Dermis microvascular lymphatic vessel endothelial cell (primary cell): ENCODE data around the gene EOLA2. TPM values are rescaled to one million over a fixed set of nuclear protein-coding genes. Genes with fewer than 3 reads are reported as not detected.
A peak's percentile ranks its signal among the peaks of the same experiment; 100 is the strongest.
"Not testable (repeated sequence)": the region's sequence is repeated elsewhere in the genome, so short reads cannot be mapped to it uniquely, and the experiment has no call there.

Experiments used
- DNase-seq, 2 donors: peaks; one replicate each; pipeline versions ENCODE4 v3.0.0 to v3.0.0-alpha.2; 2010; ENCODE audit warnings: low read depth in 2 of 2
- total RNA-seq: library from RNA; depleted of rRNA; stranded (reverse); fragments of >200 nt; gene quantifications from 2 replicates; pipeline ENCODE4 v1.2.1, GENCODE V29; 2014

The EOLA2 gene
- total RNA-seq, result 11.7 and 17.1 TPM in 2 replicates

DNA sequence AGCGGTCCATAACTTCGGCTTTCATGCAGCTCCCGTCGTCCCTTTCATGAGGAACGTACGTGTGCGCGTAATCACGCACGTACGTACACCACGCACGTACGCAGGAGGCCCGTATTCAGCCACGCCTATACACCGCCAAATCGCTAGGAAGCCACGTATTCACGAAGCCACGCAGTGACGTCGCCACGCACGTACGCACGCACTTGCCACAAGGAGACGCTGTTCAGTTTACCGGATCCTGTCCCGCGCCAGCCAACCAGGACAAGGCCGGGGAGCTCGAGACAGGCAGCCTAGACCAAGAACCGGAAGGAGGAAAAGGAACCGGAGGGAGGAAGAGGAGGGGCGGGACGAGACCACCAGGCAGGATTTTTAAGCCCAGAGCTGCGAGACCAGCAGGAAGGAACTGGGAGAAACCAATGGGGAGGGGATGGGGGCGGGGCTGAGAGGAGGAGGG is at the start of gene EOLA2:
Gene EOLA2, minus strand, starts transcription at position 65 of the 454 bp plus-strand sequence. CDS start 4,617 bp downstream, outside the sequence.
- peak; percentile 98 to 99 for DNase-seq

DNA sequence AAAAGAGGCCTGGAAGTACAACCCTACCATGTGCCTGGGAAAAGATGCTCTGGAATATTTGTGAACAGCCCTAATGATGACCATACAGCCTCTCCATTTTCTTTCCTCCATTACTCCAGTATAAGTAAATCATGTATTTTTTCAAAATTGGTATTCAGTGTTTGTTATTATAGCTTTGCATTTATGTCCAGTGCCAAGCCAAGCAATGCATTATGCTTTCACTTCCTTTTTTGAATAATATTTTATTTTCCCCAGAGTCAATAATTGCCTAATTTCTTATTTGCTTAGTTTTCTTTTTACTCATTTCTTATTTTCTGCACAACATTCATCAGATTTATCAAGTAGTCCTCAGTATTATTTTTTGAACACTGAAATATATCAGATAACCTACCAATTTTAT is 49.3 kb upstream of the EOLA2 start:
- DNase-seq, result no peak

DNA sequence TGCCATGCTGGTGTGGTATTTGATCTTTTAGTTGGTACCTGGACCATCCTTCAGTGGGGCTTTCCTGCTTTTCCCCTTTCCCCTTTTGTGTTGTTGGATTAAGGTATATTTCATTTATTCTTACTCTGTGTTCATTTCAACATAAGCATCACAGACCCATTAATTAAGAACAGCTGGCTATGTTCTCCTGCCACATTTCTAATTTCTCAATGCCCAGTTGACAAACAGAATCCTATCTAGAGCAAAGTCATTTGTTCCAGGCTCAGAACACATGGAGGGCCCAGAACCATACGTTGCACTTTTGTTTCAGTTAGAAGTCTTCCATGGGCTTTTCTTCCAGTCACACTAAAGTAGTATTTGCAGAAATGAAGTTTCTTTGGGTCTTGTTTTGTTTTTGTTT is 46.1 kb upstream of the EOLA2 start:
- no peak for DNase-seq

DNA sequence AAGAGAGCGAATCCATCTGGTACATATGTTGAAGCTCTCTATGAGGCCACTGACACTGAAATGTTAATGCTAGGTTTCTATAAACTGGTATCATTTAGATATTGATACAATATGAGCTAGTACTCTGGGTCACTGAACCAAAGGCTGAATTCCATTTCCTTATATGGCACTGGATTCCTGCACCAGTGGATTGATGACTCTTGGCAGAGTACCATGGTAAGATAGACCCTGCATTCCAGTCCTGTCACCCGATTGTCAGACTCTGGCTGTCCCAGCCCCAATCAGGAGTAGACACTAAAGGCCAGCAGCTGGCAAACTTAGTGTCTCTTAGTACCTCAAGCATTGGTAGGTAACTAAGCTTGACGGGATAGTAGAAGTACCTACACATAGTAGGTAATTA is 44.0 kb upstream of the EOLA2 start:
- no peak for DNase-seq

DNA sequence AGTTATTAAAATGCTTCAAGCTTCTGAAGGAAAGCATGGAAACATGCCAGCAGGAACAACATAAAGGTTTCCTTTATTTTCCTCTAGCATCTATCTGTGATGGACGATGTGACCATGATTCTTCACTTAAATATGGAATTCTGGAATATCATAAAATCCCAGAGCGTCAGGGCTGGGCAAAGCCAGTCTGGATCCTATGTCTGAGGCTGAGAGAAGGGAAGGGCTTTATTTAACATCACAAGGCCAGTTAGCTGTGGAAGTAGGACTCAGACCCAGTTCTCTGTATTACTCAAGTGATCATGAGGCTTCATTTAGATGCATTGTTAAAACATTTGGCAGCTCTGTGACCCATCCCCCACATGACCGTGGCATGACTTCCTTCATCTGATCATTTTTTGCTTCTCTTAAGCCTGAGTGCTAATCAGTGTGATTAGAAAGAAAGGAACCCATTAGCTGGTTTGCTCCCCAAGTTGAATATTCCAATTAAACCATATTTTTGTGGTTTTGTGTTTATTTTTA is 40.9 kb upstream of the EOLA2 start:
- no peak for DNase-seq

DNA sequence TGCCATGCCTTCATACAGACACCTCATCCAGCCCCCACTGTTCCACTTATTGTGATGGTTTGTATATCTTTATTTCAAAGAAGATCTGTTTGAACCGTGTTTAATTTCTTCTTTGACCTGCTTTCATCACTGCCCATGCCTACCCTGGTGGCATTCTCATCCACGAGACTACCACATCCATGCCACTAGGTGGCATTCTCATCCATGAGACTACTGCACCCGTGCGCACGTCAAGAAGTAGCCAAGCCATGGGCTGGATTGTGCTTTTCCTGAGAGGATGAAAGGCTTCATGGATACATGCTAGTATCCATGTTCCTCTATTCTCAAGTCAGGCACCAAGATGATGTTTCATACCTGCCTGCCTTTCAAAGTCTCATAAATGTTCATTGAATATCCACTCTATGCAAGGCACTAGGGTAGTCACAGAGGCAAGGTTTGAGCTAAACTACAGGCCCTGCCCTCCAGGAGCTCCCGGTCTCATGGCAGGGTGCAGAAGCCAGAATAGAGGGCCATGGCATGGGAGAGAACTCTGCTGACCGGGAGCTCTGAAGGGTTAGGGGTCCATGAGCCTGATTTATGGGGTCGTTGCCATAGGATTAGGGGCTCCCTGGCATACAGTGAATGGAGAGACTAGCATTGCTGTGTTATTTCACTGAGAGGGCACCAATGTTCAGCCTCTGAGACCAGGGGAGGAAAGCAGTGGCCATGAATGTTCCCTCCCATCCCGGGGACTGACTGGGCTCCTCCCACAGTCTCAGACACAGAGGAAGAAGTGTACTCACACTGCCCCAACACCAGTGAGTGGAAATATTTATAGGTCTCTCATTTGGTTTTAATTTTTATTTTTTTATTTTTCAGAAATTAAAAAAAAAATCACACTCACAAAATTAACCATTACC is 24.8 kb upstream of the EOLA2 start:
- peak; percentile 55 to 67 for DNase-seq

DNA sequence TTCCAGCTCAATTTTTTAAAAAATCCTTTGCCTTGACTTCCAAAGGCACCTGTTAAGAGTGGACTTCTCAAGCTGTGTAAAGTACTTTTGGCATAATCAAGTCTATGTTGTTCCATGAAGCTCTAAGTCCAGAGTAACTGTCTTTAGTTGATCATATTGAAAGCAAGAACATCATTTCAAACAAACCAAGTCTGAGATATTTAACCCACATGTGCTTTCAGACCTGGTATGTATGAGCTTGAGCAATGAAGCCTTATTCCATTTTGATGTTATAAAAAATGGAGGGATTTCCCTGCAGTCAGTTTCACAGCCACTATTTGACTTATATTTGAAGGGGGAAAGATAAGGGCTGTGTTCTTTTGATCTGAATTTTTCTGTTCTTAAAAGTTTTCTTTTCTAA is 23.7 kb upstream of the EOLA2 start:
- no peak for DNase-seq

DNA sequence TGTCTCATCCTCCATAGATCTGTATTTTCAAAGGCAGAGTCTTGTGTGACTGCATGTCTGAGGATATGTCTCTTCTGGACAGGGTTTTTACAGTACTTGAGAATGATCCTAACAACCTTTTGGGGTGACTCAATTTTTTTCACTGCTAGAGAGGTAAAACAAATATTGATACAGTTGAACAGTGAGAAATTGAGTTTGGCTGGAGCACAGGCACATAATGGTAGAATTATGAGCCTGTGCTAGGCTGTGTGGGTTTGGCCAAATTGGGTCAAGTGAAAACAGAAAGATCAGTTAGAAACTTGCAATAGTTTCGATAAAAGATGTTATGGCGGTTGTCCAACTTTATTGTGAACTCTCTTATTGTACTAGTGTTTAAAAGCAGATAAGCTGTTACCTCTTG is 23.3 kb upstream of the EOLA2 start:
- no peak for DNase-seq

DNA sequence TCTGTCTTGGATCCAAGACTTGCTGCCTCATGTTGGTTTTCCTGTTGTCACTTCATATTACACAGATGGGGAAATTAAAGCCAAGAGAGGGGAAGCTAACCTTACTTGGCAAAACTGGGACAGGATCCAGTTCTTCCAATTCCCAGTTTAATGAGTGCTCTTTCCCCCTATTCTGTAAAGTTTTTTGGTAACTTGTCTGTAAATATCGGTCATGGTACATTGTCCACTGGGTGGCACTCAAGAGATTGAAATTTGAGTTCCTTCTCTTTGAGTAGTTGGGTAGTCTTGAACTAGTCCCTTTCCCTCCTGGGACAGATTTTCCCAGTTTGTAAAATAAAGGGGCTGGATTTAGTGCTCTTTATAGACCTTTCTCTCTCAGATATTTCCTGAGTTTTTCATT is 12.4 kb upstream of the EOLA2 start:
- DNase-seq, result peak; percentile 56 to 63

DNA sequence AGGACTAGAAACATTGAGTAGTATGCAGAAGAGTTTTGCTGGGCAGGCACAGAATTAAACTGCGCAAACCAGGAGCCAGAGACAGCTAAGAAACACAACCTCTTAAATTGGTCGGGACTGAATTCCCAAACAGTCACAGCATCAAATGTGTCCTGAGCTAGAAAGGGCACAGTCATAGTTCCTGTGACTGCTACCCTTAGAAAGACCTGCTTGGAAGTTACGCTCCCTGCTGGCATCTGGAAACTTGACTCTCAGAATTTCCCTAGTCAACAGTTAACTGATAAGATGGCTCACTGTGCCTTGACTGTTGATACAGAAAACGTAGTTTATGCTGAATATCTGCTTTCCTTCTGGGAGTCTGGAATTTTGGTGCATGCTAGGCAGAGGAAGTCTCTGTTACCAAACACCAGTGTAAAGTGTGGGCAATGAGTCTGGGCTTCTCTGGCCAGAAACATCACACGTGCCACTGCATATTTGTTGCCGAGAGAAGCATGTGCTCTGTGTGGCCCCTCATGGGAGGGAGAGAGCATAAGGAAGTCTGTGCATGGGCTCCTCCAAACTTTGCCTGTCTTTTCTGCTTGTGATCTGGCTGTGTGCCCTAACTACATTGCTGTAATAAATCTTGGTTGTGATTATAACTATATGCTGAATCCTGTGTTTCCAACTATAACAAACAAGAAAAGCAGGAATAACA is 11.6 kb upstream of the EOLA2 start:
- no peak for DNase-seq

DNA sequence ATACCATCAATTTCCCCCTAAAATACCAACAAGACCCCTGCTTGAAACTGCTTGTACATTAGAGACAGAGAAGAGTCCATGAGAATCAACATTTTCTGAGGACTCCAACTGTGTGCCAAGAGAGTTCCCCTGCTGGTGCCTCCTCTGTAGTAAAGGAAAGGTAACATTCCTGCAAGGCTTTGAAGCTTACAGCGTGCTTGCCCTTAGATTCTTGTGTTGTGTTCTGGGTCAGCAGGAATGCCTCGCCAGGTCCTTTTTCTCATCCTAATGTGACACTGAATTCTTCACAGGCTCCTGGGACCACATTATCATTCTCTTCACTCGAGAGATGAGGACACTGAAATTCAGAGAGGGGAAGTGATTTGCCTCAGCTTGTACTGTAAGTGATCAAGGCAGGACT is 9.7 kb upstream of the EOLA2 start:
- no peak for DNase-seq

DNA sequence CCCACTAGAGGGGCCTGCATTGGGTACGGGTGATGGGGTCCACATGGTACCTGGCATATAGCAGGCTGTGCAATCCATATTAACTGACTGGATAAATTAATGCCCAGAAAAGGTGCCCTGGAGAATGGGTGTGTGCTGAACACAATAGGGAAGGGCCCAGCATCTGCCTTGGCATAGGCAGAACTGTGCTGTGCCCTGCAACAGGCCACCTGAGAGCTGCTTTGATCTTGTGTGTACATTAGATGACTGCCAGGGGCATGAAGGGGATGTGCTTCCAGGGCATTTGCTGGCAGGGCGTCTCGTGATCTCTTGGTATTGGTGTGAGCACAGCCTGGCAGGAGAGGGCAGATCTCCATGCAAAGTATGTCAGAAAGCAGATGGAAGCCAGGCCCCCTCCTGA is 8.6 kb upstream of the EOLA2 start:
- not testable (repeated sequence) for DNase-seq

DNA sequence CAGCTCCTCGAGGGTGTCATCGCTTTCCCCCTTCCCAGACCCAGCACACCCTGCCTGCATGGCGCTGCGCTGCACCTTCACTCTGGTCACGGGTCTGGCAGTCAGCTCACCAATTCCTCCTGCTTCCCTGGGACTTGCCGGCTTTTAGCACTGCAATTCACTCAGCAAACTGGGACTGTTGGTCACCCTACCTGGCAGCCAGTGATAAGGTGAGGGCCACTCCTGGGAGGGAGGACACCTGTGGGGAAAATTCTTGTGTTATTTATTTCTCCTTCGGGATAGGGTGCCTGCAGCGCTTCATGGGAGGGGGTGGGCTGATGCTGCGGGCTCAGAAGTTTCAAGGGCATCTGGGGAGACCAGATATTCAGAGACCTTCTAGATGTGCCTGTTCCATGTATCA is 7.5 kb upstream of the EOLA2 start:
- not testable (repeated sequence) for DNase-seq

DNA sequence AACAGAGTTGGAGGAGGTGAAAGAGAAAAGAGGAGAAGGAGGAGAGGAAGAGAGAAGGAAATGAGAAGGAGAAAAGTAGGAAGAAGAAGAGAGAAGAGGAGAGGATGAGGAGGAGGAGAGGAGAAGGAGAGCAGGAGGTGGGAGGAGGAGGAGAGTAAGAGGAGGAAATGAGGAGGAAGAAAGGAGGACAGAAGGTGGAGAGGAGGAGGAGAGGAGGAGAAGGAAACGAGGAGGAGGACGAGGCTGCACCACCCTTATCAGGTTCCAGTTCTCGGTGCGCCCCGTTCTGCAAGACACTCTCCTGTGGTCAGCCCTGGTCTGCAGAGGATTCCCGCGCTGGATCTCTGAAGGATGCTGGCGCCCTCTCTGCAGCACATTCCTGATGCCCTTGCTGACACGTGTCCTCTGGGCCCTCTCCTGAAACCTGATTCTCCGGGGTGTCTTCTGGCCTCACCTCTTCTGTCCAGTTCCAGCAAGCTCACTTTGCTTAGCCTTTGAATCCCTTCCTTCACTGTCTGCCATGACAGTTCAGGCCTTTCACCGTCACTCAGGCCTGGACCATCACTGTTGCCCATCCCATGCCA is 6.9 kb upstream of the EOLA2 start:
- DNase-seq, result not testable (repeated sequence)

DNA sequence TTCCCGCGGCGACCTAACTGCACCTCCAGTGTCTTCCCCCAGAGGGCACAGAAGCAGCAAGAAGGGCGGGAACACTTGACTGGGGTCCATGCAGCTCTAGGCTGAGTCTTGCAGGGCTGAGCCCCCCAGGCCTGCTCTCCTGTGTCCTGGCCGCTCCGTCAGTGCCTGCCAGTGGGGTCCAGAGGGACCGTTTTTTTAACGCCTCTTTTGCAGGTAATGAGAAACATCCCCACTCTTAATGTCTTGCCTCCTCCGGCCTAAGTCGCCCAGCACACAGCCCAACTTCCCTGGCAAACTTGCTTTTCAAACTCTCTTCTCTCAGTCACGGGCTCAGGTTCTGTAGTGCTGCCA is 2.4 kb upstream of the EOLA2 start:
- not testable (repeated sequence) for DNase-seq

DNA sequence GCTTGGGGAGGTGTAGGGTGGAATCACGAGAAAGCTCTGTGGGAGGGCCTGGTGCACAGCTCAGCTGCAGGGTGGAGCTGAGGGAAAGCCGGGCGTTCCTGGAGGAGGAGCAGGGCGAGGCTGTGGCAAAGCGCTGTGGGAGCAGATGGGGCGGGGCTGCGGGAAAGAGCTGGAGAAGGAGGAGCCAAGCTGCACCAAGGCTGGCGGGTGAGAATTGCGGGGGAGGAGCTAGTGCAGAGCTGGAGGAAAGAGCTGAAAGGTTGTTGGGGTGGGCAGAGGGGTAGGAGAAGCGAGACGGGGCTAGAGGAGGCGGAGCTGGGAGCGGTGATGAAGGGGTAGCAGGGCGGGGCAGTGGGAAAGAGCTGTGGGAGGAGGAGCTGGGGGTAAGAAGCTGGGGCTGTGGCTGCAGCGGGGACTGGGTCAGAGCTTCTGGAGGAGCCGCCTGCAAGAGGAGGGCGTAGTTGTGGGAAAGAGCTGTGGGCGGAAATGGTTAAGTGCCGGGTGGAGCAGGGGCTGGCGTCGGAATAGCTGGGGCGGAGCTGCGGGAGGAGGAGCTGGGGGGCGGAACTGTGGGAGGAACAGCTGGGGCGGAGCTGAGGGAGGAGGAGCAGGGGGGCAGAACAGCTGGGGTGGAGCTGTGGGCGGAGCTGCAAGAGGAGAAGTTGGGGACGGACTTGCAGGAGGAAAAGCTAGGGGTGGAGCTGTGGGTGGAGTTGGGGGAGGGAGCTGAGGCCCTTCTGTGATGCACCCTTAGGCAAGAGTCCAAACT is 1.8 kb upstream of the EOLA2 start:
- DNase-seq, result peak; percentile 86 to 96

DNA sequence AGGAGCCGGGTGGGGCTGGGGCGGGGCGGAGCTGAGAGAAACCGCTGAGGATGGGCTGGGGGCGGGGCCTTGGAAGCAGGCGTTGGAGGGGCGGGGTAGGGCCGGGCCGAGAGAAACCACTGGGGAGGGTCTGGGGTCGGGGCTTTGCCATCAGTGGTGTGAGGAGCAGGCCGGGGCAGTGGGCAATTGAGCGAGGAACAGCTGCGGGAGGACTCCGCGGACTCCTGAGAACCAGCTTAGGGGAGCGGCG is 1.3 kb upstream of the EOLA2 start:
- no peak for DNase-seq

DNA sequence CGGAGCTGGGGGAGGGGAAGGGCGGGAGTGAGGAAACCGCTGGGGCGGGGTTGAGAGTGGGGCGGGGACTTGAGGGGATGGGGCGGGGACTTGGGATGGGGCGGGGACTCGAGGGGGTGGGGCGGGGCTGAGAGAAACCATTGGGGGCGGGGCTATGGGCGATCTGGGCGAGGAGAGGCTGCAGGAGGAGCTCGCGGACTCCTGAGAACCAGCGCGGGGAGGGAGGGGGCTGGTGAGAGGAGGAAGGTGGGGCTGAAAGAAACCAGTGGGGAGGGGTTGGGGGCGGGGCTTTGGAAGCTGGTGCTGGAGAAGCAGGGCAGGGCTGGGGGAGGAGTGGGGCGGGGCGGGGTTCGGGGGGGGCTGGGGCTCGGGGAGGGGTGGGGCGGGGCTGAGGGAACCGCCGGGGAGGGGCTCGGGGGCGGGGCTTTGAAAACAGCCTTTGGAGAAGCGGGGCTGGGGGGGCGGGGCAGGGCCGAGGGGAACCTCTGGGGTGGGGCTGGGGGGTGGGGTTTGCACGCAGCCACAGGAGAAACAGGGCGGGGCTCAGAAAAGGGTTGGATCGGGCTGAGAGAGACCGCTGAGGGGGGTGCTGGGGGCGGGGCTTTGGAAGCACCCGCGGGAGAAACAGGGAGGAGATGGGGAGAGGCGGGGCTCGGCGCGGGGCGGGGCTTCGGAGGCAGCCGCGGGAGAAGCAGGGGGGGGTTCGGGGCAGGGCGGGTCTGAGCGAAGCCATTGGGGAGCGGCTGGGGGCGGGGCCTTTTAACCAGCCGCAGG is 777 bp upstream of the EOLA2 start:
- peak; percentile 77 to 93 for DNase-seq

DNA sequence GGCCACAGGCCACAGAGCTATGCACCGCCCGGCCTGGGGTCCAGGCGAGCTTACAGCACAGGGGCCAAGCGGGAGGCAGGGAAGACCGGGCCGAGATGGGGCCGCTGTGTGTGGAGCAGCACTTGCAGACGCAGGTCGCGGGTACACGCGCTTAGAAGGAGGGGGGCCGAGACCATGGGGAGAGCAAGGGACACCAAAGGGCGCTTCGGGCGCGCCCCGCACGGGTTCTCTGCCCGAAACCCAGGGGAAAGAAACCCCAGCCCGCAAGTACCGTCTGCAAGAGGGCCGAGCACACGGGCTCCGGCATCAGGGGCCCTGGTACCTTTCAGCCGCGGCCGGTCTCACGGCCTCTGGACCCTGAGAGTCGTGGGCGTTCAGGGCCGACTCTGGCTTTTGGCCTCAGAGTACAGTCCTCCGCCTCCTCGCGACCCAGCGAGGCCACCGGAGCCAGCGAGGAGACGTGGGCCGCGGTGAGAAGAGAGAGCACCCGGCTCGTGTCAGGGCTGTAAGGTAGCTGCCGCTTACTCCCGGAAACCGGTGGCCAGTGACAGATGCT is 342 bp downstream of the EOLA2 start:
- peak in 1 of 2 donors; percentile 15 for DNase-seq

DNA sequence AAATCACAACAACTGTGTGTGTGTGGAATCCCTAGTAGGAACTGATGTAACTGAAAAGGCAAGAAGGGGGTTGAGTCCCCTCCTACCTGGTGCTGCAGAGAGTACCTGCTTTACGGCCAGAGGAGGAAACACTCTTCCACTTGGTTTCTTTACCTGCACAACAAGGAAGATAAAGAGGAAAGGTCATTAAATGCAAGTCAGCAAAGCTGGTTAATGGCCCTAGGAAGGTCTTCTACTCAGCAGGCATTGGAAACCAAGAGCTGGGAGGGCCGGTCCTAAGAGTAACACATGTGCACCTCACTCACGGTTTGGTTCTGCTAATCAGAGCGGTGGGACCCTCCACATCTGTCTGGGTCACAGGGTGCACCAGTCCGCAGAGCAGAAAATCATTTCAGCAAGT is 963 bp downstream of the EOLA2 start:
- DNase-seq, result not testable (repeated sequence)

DNA sequence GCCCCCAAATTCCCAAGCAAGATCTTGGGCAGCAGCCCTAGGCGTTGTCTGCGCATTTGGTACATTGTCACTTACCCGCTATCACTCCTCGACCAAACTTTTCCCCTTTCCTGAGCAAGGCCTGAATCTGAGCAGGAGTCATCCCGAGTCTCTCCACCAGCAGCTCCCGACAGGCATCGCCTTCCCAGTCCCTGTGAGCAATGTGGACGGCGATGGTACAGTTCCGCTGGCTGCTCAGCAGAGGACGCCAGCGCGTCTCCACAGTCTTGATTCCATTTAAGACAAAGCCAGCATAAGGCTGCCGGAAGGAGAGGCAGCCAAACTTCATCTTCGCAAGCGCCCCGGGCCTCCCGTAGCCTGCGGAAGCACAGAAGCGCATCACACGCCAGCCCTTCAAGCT is 4.7 kb downstream of the EOLA2 start:
- not testable (repeated sequence) for DNase-seq
